ENCODE results near the gene FN3KRP. TPM values are rescaled to one million over a fixed set of nuclear protein-coding genes. Genes with fewer than 3 reads are reported as not detected.
"Not testable (repeated sequence)": the region's sequence is repeated elsewhere in the genome, so short reads cannot be mapped to it uniquely, and the experiment has no call there.

FN3KRP gene
- total and polyA plus RNA-seq, 2 experiments from 2014 or later = 18.6 to 38.7 TPM

DNA sequence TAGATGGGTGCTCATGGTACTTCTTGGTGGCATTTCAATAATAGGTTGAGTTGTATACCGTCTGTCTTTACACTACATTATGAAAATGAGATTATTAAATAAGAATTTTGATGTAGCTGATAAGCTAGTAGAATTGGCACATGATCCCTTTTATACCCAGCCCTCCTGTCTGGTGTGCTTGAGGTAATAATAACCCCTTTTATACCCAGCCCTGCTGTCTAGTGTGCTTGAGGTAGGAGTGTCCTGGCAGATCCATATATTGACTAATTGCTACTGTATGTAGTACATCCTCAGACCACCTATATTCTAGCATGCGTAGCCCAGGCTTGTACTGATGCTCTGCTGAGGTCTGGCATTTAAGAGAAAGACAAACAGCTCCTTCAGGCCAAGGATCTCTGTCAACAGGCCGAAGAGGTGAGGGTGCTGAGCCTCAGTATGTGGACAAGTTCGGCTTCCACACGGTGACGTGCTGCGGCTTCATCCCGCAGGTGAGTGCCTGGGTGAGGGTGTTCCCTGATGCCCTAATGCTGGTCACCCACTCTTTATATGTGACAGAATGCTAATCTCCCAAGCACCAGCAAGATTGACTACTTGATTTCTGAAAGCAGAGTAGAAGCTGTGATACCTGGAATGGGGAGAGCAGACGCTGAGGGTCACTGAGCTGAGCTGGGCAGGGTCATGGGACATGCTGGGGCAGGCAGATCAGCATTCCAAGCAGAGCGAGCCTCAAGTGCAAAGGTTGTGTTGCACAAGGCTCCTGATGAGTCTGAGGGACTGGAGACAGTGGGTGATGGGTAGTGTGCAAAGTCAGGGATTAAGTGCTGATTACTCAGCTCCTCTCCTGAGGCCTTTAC lies 24.6 kb downstream of the FN3KRP start:
- Histone ChIP-seq H3K27me3 (no peaks in the 10 kb centered on the region), H3K4me3 (no peak overlapping the region)

DNA sequence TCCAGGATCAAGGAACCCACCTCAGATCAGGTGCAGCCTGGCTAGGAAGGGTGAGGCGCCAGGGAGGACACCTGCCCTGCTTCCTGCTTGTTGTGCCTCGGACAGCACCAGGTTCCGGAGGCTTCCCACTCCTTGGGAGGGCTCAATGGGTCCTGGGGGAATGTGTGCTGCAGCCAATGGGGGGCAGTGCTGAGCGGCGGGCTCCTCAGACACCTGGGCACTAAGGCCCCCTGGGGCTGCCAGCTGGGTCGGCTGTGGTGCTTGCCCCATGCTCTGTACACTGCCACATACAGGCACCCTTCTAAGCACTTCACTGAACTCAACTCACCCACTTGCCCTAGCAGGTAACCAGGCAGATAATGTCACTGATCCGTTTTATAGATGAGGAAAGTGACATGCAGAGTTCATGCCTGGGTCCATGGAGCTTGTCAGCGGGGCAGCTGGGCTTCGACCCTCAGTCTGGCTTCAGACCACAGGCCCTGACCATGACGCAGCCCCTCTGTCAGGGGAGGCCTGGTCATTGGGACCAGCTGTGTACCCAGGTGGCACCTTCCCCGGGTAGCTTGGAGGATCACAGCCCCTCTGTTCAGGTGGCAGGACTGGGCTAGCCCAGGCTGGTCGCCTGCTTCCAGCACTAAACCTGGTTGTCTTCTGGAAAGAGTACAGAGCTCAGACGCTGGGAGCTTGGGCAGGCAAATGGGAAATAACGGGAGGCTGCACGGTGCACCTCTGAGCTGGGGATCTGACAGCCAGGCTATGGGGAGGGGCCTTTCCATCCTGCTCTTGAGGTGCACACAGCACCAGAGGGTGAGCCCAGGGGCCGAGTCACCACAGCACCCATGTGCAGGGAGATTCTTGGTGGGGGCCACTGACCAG lies 27.1 kb downstream of the FN3KRP start:
- peaks cover 27% of the 10 kb centered on the region for H3K36me3 ChIP-seq

More for the DNA sequence above, 24.6 kb downstream of the FN3KRP start:
- DNase-seq (ENCODE audit: low read depth in 1 of 2, low spot score in 1 of 2) = no peak
- Histone ChIP-seq H3K9me3 (ENCODE audit: low read depth) (no peaks in the 10 kb centered on the region), H3K36me3 (peaks cover 27% of the 10 kb centered on the region), H3K27ac (no peak overlapping the region), H3K4me1 (ENCODE audit: low read depth) (no peaks in the 10 kb centered on the region)
- TF ChIP-seq, protein P1, sequence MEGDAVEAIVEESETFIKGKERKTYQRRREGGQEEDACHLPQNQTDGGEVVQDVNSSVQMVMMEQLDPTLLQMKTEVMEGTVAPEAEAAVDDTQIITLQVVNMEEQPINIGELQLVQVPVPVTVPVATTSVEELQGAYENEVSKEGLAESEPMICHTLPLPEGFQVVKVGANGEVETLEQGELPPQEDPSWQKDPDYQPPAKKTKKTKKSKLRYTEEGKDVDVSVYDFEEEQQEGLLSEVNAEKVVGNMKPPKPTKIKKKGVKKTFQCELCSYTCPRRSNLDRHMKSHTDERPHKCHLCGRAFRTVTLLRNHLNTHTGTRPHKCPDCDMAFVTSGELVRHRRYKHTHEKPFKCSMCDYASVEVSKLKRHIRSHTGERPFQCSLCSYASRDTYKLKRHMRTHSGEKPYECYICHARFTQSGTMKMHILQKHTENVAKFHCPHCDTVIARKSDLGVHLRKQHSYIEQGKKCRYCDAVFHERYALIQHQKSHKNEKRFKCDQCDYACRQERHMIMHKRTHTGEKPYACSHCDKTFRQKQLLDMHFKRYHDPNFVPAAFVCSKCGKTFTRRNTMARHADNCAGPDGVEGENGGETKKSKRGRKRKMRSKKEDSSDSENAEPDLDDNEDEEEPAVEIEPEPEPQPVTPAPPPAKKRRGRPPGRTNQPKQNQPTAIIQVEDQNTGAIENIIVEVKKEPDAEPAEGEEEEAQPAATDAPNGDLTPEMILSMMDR (IDR thresholded peaks at IDR 0.05; ENCODE audit: low read depth, low read length) = no peak

DNA sequence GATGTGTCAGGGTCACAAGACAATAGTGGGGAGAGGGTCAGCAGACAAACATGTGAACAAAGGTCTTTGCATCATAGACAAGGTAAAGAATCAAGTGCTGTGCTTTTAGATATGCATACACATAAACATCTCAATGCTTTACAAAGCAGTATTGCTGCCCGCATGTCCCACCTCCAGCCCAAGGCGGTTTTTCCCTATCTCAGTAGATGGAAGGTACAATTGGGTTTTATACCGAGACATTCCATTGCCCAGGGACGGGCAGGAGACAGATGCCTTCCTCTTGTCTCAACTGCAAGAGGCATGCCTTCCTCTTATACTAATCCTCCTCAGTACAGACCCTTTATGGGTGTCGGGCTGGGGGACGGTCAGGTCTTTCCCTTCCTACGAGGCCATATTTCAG lies 28.2 kb downstream of the FN3KRP start:
- not testable (repeated sequence) for H3K4me3 ChIP-seq; H3K9me3 ChIP-seq (ENCODE audit: low read depth); H3K27me3 ChIP-seq; H3K4me1 ChIP-seq (ENCODE audit: low read depth); H3K27ac ChIP-seq; DNase-seq (ENCODE audit: low read depth in 1 of 2, low spot score in 1 of 2)
- peaks cover 25% of the 10 kb centered on the region for H3K36me3 ChIP-seq

More for the DNA sequence above, 27.1 kb downstream of the FN3KRP start:
- no peaks in the 10 kb centered on the region for H3K27me3 ChIP-seq
- H3K9me3 ChIP-seq (ENCODE audit: low read depth) = no peaks in the 10 kb centered on the region
- H3K4me3 ChIP-seq = no peak overlapping the region
- DNase-seq (ENCODE audit: low read depth in 1 of 2, low spot score in 1 of 2) = no peak
- H3K27ac ChIP-seq = no peak overlapping the region
- TF ChIP-seq, protein P1 (IDR thresholded peaks at IDR 0.05; ENCODE audit: low read depth, low read length) = no peak
- H3K4me1 ChIP-seq (ENCODE audit: low read depth) = no peaks in the 10 kb centered on the region

DNA sequence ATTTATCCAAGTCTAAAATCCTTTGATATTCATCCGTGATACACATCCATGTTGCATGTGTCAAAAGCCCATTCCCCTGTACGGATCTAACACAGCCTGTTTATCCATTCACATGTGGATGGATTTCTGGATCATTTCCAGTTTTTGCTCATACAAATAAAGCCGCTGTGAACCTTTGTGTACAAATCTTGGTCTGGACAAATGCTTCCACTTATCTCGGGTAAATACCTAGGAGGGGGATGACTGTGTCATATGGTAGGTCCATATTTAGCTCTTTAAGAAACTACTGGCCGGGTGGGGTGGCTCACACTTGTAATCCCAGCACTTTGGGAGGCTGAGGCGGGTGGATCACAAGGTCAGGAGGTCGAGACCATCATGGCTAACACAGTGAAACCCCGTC lies 29.0 kb downstream of the FN3KRP start:
- H3K36me3 ChIP-seq = peaks cover 19% of the 10 kb centered on the region
- H3K4me1 ChIP-seq (ENCODE audit: low read depth) = no peaks in the 10 kb centered on the region
- no peak for DNase-seq (ENCODE audit: low read depth in 1 of 2, low spot score in 1 of 2)
- no peaks in the 10 kb centered on the region for H3K27me3 ChIP-seq
- no peak overlapping the region for H3K4me3 ChIP-seq
- no peaks in the 10 kb centered on the region for H3K9me3 ChIP-seq (ENCODE audit: low read depth)
- no peak overlapping the region for H3K27ac ChIP-seq
- TF ChIP-seq, protein P1 (IDR thresholded peaks at IDR 0.05; ENCODE audit: low read depth, low read length) = no peak

DNA sequence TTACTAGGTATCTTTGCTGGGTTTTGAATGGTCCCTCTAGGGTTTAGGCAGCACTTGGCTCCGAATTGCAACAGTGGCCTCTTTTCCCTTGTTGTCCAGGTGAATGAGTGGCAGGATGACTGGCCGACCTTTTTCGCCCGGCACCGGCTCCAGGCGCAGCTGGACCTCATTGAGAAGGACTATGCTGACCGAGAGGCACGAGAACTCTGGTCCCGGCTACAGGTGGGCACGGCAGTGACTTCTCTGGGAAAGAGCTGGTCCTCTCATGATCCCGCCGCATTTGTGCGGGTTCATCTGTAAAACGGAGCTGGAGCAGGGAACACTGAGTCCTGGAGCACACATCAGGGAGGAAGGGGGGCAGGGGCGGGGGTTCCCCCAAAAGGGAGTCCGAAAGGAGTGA lies 32.2 kb downstream of the FN3KRP start:
- Histone ChIP-seq H3K4me1 (ENCODE audit: low read depth) (no peaks in the 10 kb centered on the region), H3K27me3 (no peaks in the 10 kb centered on the region), H3K9me3 (ENCODE audit: low read depth) (no peaks in the 10 kb centered on the region), H3K4me3 (no peak overlapping the region), H3K27ac (no peak overlapping the region), H3K36me3 (no peaks in the 10 kb centered on the region)
- TF ChIP-seq, protein P1 (IDR thresholded peaks at IDR 0.05; ENCODE audit: low read depth, low read length) = no peak
- DNase-seq (ENCODE audit: low read depth in 1 of 2, low spot score in 1 of 2) = no peak
